D341Med (cell line): ENCODE measurements around the gene COL4A6.
"Not testable (repeated sequence)": the region's sequence is repeated elsewhere in the genome, so short reads cannot be mapped to it uniquely, and the experiment has no call there.

Experiments used
- DNase-seq: peaks from one replicate; pipeline ENCODE4 v3.0.0; 2012; ENCODE audit warnings: low spot score

The COL4A6 gene

DNA sequence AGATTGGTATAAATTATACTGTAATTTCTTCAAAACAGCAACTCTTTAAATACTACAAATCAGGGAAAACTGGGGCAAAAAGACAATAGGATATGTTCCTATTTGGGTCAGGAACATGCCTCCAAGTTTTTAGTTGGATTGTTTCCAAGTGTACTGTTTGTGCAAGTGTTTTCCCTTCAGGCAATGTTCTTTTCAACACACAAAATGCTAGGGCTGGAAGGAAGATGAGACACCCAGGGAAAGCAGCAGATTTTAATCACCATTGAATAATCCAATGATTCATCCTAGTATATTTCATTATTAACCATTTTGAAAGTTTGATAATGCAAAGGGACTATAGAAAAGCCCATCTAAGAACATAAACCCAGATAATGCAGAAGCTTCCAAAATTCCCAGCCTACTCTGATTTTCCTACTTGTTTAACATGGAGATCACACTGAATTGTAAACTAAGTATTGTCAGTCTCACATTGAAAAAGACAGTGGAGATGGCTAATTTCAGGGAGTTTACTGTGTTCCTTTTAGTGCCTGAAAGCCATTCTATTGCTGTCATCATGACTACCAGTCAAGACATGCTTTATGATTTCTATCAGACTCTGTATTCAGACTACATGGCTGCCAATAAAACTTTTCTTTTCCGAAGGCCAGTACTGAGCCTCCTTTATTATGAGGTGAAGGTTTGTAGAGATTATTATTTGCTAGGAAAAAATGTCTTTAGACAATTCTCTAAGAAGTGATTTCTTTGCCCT is 38.6 kb downstream of the COL4A6 start:
- DNase-seq, result no peak

DNA sequence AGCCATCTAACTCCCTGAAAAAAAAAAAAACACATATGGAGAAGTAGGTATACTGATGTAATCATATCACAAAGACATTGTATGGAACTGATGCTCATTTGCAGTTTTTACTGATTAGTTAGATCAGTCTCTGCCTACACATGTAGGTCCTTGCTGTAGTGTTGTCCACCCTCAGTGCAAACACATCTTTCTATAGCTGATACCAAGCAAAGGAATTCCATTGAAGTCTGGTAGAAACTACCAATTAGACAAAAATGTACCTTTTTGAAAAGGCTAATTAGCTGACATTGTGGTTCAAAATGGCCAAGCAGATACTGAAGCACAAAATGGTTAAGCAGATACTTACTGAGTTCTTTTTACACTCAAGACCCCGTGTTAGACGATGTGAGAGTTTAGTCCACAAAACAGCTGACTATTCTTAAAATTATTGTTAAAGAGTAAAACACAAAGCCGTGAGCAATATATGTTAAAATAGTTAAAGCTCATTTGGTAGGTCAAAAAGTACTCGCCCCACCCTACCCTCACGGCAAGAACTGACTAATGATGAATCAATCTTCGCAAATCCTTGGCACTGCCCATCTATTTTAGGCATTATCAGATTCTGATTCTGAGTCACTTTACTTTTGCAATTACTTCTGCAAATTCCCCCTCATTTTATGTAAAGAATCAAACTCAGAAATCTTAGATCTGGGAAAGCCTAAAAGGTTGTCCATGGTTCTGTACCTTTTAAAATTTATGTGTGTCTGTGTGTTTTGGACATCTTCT is 40.4 kb downstream of the COL4A6 start:
- no peak for DNase-seq

DNA sequence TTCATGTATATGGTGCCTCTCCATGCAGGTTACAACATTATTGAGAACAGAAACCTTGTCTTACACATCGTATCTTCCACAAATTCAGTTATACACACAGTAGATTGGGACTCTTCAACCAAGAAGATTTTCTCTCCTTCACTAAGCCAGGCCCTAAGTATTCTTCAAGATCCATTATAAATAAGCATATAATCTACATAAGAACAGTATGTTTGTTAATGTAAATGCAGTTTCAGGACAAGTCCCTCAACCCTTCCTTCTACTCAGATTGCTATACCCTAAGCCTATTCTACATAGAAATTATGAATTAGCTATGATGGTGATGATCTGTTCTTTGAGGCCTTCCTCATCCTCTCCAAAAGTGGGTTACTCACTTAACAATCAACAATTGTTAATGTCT is 41.2 kb downstream of the COL4A6 start:
- DNase-seq, result no peak

DNA sequence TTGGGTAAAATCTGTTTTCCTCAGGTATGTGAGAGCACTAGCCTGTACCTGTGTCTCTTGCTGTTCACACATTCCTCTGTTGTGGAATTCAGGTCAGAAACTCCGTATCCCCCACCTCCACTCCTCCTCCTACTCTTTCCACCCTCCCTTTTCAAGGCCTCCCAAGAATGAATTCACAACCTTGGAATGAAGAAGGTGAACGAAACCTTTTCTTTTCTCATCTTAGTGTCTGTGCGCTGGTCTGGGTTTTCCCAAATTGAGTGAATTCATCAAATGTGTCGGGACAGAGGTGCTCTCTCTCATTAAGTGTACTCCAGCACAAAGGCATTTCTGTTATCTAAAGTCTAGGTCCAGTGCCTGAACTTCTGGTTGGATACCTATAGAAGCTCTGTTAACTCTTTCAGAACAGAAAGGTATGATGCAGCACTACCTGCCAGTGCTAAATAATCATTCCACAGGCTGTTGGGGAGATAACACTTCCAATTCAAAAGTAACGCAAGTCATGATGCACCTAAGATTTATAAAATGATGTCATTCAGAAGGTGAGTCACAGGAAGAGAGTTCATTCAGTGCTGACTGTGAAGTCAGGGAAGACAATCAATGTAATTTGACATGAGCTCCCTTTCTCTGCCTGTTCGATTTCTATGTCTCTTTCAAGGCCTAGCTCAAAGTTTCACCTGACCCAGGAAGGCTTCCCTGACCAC is 41.9 kb downstream of the COL4A6 start:
- DNase-seq, result no peak

DNA sequence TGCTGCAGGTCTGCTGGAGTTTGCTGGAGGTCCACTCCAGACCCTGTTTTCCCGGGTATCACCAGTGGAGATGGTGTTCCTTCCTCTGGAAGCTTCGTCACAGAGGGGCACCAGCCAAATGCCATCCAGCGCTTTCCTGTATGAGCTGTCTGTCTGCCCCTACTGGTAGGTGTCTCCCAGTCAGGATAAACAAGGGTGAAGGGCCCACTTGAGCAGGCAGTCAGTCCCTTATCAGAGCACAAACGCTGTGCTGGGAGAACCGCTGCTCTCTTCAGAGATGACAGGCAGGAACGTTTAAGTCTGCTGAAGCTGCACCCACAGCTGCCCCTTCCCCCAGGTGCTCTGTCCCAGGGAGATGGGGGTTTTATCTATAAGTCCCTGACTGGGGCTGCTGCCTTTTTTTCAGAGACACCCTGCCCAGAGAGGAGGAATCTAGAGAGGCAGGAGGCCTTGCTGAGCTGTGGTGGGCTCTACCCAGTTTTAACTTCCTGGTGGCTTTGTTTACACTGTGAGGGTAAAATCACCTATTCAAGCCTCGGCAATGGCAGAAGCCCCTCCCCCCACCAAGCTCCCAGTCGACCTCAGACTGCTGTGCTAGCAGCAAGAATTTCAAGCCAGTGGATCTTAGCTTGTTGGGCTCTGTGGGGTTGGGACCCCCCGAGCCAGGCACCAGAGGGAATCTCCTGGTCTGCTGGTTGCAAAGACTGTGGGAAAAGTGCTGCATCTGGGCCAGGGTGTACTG is 47.1 kb downstream of the COL4A6 start:
- DNase-seq, result not testable (repeated sequence)

DNA sequence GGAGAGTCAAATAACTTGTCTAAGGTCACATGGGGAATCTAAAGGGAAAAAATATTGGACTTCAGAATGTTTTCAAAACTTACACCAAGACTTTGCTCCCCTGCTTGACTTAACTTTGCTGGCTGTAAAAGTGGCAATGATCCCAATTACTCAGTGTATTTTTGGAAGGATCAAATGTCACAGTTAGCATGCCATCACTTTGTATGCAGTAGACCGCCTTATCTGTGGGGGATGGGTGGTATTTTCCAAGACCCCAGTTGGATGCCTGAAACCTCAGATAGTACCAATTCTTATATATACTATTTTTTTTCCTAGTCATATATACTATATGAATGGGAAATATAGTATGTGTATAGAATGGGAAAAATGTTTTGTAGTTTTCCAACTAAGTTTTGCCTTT is 53.4 kb downstream of the COL4A6 start:
- DNase-seq, result no peak

DNA sequence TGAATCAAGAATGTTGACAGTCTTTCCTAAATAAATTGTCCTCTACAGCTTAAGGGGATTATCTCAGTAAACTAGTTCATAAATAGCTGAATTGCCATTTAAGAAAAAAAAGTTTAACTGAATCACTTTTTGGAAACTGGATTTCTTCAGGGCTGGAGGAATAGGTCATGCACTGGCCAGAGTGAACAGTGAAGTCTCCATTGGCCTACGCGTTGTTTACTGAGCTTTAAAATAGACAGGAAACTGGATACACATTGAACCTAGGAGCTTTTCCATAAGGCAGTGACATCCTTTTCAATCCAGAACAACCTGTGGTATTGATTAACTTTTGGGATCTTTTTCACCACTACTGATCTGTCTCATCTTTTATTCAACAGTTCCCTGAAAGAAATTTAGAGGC is 58.0 kb downstream of the COL4A6 start:
- no peak for DNase-seq

DNA sequence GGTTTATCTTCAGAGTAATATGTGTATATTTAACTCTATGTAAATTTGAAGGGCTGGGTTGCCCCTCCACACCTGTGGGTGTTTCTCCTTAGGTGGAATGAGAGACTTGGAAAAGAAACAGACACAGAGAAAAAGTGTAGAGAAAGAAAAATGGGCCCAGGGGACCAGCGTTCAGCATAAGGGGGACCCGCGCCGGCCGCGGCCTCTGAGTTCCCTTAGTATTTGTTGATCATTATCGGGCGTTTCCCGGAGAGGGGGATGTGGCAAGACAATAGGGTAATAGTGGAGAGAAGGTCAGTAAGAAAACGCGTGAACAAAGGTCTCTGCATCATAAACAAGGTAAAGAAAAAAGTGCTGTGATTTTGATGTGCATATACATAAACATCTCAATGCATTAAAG is 61.4 kb downstream of the COL4A6 start:
- DNase-seq, result not testable (repeated sequence)

DNA sequence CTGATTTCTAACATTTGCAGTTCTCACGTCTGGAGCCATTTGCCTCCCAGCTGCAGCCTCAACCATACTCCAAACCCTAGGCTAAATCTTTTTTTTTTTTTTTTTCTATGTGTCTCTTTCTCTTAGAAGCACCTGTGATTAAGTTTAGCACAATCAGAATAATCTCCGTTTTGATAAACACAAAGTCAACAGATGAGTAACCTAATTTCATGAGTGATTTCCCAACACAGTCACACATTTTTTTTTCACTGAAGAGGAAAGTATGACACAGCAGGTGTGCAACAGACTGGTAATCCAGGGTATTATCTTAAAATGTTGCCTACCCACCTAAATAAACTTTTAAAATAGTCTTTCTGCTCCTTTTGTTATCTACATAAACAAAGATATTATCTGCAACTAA is 62.6 kb downstream of the COL4A6 start:
- not testable (repeated sequence) for DNase-seq

DNA sequence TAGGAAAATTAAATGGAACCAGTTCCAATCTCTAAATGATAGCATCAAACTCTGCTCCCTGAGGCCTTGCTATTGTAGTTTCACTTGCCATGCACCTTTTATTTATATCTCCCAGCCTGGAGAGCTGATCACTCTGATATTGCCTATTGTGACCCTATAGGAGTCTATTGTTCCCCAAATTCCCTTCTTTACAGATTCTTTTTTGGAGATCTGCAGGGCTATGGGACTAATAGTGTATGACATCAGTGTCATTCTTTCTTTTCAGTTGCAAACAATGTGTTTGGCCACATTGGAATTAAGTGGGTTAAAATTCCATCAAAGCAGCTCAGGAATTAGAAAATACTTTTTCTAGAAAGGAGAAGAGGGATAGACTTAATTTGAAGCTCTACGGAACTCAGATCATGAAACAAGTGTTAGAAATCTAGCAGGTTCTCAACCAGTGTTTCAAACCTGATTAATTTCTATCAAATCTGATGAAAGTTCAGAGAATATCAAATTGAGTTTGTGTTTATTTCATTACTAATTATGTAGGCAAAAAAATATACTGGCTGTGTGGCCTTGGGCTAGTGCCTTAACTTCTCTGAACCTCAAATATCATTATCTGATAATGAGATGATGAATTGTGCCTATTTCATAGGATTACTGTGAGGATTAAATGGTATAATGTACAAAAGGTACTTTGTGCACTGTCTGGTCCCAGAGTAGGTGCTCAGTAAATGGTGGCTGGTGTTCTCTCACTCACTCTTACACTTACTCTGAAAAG is 71.4 kb downstream of the COL4A6 start:
- DNase-seq, result no peak

DNA sequence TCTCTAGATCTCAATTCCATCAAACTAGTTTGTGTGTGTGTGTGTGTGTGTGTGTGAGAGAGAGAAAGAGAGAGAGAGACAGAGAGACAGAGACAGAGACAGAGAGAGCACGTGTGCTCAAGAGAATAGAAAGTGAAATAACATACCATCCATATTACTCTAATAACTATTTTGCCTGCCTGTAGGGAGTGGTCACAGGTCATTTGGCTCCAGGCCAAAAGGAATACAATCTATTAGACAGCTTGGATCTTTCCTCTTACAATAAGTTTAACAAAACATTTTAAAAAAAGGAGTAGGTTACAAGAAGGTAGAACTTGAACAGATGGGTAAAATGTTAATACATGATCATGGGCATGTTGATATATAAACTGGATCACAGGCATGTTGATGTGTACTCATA is 76.2 kb downstream of the COL4A6 start:
- no peak for DNase-seq

DNA sequence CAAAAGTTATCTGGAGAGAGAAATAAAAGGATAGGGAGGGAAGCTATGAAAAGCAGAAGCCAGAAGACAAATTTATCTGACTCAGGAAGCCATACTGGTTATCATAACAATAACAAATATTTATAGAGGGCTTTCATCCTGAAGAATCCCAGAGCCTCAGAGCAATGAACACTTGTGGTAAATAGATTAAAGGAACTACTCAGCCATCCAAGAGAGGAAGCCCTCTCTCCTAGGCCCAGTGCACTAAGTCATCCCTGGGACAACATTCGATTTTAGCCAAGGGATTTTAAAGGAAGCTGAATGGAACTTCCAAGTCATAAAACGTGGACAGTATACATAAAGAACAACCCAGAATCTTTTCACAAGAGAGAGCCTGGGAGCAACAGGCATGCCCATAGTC is 76.9 kb downstream of the COL4A6 start:
- DNase-seq, result no peak

DNA sequence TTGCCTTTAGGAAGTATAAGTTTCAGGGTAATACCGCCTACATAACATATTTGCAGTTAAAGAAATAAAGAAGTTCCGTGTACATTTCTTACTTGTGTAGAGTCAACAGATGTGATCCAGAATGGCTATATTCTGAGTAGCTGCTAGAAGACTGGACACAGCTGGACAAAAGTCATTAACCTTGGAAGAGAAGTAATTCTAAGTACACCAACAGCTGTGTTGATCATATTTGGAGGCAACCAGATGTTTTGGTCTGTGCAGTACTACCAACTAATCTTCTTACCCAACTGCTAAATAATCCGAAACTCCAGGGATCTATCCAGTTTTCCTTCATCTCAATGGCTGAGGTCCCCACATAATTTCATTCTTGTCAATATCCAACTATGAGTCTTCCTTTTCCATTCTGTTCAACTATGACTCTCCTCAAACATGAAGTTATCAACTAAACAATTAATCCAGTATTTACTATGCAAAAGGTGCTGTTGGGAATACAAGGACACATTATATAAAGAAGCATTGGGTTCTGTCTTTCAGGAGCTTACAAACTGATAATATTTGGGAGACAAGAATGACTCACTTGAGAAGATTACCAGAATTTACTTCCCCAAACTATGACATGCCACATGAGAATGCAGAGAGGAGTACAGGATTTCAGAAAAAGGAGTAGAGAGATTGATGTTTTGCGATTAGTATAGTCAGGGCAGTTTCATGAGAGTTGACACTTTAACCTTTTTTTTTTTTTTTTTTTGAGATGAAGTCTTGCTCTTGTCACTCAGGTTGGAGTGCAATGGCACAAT is 78.2 kb downstream of the COL4A6 start:
- DNase-seq, result no peak

DNA sequence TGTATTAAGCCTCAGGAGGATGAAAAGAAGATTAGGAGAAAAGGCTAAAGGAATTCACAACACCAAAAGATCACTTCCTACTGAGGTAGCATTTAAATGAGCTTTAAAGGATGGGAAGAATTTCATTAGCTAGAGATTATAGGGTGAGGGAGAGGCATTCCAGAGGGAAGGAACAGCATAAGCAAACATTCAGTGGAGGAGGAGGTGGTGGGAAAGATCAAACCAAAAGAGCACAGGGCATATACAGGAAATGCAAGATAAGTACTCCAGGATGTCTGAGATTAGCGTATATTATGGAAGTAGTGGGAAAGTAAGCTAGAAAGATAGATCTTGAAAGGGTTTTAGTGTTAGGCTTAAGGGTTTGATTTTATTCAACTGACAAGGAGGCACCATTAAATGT is 84.8 kb downstream of the COL4A6 start:
- DNase-seq, result no peak

DNA sequence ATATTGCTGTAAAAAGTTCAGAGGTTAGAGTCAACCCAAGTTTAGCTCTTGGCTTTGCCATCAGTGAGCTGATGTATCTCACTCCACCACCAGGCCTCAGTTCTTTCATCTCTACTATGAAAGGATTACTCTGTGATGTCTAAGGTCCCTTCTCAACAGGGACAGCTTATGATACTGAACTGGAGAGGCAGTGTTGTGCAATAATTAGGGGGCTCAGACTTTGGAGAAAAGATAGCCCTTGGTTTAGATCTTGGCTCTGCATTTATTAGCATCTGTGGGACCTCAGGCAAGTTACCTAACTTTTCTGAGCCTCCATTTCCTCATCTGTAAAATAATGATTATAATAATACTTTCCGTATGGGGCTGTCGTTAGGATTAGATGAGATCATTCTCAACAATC is 89.0 kb downstream of the COL4A6 start:
- DNase-seq, result no peak

DNA sequence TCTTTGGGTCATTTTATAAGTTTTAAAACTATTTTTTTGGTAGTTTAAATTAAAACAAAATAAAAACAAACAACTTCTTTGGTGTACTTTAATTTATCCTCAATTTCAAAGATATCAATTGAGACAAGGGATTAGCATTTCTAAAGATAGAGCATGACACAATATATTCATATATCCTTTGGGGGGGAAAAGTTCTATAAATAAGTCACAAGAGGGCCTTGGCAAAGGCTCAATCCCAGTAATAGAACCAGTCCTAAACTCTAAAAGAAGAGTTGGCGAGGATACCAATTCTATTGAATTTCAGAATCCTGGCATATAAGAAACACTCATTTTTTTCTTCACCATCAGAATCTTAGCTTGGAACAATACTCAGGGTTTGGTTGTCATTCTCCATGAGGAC is 89.7 kb downstream of the COL4A6 start:
- DNase-seq, result no peak

DNA sequence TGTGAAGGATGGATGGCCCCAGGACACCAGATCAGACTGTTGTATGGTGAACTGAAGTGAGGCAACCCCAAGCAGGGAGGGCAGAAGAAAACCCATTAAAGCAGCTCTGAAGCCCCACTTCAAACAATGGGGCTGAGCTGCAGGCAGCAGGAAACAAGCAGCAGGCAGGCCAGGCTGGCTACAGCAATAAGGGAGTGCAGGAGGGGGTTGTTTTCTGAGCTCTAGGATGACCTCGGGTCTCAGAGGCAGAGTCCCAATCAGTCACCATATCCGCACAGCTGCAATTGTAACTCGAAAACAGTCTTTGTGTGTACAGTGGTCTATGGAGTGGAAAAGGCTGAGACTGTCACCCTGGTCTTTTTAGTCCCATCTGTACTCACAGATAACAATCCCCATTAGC is 90.4 kb downstream of the COL4A6 start:
- DNase-seq, result no peak

DNA sequence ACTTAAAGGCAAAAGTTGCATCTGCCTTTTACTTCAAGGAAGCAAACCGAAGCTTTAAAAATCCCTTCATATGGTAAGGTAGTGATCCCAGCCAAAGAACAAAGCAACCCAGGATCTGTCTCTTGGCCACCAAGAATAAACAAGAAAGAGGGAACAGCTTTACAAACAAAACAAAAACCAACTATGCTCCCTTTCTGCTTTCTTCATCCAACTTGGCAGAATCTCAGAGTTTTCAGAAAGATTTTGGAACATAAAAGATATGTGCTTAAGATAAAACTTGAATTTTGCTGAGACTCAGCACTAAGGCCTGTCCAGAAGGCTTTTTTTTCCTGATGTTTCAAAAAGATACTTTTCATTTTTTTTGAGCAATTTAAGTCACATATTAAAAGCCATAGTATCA is 94.0 kb downstream of the COL4A6 start:
- DNase-seq, result no peak

DNA sequence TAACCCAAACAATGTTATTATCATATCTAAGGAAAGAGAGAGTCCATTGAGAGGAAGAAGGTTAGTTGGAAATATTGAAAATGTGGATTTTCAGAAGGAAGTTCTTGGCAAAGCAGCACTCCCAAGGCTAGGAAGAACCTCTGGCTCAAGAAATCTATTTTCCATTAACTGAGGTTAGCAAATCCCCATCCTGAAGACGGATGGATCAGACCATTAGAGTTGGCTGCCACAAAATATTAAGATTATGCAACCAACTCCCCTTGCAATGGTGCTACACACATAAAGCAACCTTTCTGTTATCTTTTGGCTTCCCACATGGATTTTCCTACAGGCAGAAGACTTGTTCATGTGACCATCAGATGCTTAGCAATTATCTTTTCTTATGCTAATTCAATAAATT is 96.3 kb downstream of the COL4A6 start:
- no peak for DNase-seq

DNA sequence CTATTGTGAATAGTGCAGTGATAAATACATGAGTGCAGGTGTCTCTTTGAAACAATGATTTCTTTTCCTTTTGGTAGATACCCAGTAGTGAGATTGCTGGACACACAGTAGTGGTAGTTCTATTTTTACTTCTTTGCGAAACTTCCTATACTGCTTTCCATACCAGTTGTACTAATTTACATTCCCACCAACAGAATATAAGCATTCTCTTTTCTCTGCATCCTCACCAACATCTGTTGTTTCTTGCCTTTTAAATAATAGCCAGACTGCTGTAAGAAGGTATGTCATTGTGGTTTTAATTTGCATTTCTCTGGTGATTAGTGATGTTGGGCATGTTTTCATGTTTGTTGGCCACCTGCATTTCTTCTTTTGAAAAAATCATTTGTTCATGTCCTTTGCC is 105.9 kb downstream of the COL4A6 start:
- DNase-seq, result no peak
